Neuron (in vitro differentiated cells): Measurements from ENCODE around the gene GPATCH2.
"Not testable (repeated sequence)": the region's sequence is repeated elsewhere in the genome, so short reads cannot be mapped to it uniquely, and the experiment has no call there.

Source experiments
- H2AFZ ChIP-seq: one replicate; pipeline ENCODE4 v1.6.1; 2013; ENCODE audit warnings: low read depth, mild to moderate bottlenecking, inconsistent platforms, low read length, moderate library complexity
- H3K27me3 ChIP-seq: one replicate; pipeline ENCODE4 v1.6.1; 2013; ENCODE audit warnings: low read length; ENCODE audit not compliant: insufficient read depth
- H3K36me3 ChIP-seq: one replicate; pipeline ENCODE4 v1.6.1; 2013; ENCODE audit warnings: low read length; ENCODE audit not compliant: insufficient read depth
- H3K4me1 ChIP-seq: one replicate; pipeline ENCODE4 v1.6.1; 2013; ENCODE audit warnings: low read length; ENCODE audit not compliant: insufficient read depth
- H3K4me3 ChIP-seq: 2 replicates; pipeline ENCODE4 v1.5.1; 2013; ENCODE audit warnings: mild to moderate bottlenecking, low read length, moderate library complexity
- H3K9me3 ChIP-seq: one replicate; pipeline ENCODE4 v1.6.1; 2013; ENCODE audit warnings: low read length

The GPATCH2 gene

DNA sequence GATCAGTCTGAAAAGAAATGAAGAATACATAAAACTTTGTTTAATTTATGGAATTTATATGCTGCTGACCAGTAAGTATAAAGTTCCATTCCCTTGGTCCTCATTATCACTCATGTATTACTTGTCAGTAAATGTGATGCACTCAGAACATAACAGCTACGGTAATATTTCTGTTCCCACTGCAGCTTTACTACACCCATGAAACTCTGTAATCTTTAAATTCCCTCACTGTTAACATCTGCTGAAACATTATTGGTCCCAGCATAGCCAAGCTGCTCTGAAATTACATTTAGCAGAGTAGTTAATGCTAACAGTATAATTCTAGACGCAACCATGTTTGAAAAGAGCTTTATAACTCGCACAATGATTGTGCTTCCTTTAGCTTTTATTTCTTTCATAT, 238.4 kb downstream of the GPATCH2 start:
- H3K27me3 ChIP-seq: no peaks in the 10 kb centered on the region
- H3K36me3 ChIP-seq: no peaks in the 10 kb centered on the region
- peaks cover 7% of the 10 kb centered on the region for H3K4me1 ChIP-seq
- H2AFZ ChIP-seq: no peak overlapping the region
- H3K9me3 ChIP-seq: no peaks in the 10 kb centered on the region
- H3K4me3 ChIP-seq: no peak overlapping the region

DNA sequence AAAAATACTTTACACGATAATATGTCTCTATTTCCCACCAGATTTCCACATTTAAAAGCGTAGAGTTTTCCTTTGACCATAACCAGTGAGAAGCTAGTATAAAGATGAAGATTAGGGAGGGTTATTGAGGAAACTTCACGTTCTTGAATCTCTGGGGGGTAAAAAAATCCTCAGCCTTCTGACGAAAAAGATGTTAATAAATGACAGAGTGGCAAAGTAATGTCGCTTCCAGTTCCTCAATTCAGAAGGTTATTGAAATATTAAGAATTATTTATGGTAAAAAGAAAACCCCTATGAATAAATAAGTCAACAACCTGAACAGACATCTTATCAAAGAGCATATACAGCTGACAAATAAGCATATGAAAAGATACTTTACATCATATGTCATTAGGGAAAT, 241.0 kb downstream of the GPATCH2 start:
- H2AFZ ChIP-seq: no peak overlapping the region
- H3K9me3 ChIP-seq: no peaks in the 10 kb centered on the region
- no peaks in the 10 kb centered on the region for H3K36me3 ChIP-seq
- peaks cover 7% of the 10 kb centered on the region for H3K4me1 ChIP-seq
- no peaks in the 10 kb centered on the region for H3K27me3 ChIP-seq
- no peak overlapping the region for H3K4me3 ChIP-seq

DNA sequence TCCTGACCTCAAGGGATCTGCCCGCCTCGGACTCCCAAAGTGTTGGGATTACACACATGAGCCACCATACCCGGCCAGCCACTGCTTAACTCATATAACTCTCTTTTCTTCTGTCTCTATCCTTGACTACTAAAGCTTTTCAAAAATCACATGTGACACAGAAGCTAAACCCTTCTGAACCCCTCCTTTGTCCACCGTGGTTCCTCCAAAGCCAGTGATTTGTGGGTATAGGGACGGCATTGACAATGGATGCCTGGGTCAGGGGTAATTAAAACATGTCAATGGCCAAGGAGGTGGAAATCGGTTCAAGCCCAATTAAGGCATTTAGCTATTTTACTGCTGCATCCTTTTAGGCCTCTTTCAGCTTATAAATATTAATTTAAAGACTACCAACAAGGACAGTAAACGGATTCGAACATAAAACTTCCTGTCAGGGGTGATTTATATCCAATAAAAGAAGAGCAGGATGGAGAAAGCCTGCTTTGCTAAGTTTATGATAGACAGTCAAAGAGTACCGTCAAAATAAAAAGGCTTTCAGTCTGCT, 242.3 kb downstream of the GPATCH2 start:
- no peak overlapping the region for H3K4me3 ChIP-seq
- H2AFZ ChIP-seq: no peak overlapping the region
- peaks cover 7% of the 10 kb centered on the region for H3K4me1 ChIP-seq
- H3K36me3 ChIP-seq: no peaks in the 10 kb centered on the region
- H3K9me3 ChIP-seq: no peaks in the 10 kb centered on the region
- H3K27me3 ChIP-seq: no peaks in the 10 kb centered on the region

DNA sequence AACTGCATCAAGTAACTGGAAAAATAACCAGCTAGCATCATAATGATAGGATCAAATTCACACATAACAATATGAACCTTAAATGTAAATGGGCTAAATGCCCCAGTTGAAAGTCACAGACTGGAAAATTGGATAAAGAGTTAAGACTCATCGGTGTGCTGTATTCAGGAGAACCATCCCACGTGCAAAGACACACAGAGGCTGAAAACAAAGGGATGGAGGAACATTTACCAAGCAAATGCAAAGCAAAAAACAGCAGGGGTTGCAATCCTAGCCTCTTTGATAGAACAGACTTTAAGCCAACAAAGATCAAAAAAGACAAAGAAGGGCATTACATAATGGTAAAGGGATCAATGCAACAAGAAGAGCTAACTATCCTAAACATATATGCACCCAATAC, 249.1 kb downstream of the GPATCH2 start:
- H3K4me3 ChIP-seq, H3K9me3 ChIP-seq, H3K27me3 ChIP-seq, H3K36me3 ChIP-seq, H2AFZ ChIP-seq, H3K4me1 ChIP-seq: not testable (repeated sequence)

DNA sequence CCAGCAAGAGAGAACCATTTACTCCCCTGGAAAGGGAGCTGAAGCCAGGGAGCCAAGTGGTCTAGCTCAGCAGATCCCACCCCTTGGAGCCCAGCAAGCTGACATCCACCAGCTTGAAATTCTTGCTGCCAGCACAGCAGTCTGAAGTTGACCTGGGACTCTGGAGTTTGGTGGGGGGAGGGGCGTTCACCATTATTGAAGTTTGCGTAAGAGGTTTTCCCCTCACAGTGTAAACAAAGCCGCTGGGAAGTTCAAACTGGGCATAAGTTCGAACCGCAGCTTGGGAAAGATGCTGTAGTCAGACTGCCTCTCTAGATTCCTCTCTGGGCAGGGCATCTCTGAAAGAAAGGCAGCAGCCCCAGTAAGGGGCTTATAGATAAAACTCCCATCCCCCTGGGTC, 251.1 kb downstream of the GPATCH2 start:
- H3K36me3 ChIP-seq, H3K4me1 ChIP-seq, H3K4me3 ChIP-seq, H3K27me3 ChIP-seq, H2AFZ ChIP-seq, H3K9me3 ChIP-seq: not testable (repeated sequence)

DNA sequence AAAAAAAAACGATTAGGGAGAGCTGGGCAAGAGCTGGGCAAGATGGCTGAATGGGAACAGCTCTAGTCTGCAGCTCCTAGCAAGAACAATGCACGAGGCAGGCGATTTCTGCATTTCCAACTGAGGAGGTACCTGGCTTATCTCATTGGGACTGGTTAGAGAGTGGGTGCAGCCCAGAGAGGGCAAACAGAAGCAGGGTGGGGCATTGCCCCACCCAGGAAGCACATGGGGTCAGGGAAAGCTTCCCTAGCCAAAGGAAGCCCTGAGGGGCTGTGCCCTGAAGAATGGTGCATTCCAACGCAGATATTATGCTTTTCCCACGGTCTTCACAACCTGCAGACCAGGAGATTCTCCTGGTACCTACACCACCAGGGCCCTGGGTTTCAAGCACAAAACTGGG, 251.6 kb downstream of the GPATCH2 start:
- Histone ChIP-seq H3K4me3 (no peak overlapping the region), H3K27me3 (no peaks in the 10 kb centered on the region), H3K9me3 (peaks cover 5% of the 10 kb centered on the region), H2AFZ (no peak overlapping the region), H3K36me3 (no peaks in the 10 kb centered on the region), H3K4me1 (no peaks in the 10 kb centered on the region)
